GM12864 (cell line): ENCODE data around the gene CLNK.

Source experiments
- DNase-seq: peaks from one replicate; pipeline ENCODE4 v3.0.0-alpha.2; 2011; ENCODE audit warnings: low read depth
- H3K4me3 ChIP-seq: 2 replicates; pipeline ENCODE4 v1.5.1; 2011; ENCODE audit warnings: mild to moderate bottlenecking, low read depth, low read length, control low read depth
- CTCF ChIP-seq: IDR thresholded peaks from 2 replicates; pipeline ENCODE4 v1.5.1; 2011; ENCODE audit warnings: low read depth, mild to moderate bottlenecking, moderate library complexity, low read length, control low read depth, inconsistent platforms; ENCODE audit errors: missing control alignments

Gene CLNK

GRCh38 chr4:10587296-10587695, 97.3 kb downstream of the CLNK start:
- no peak for TF ChIP-seq CTCF
- DNase-seq: no peak
- H3K4me3 ChIP-seq: no peak overlapping the region

GRCh38 chr4:10584042-10584441, 100.5 kb downstream of the CLNK start:
- H3K4me3 ChIP-seq: no peak overlapping the region
- peak; percentile 30 for DNase-seq
- TF ChIP-seq CTCF: no peak

GRCh38 chr4:10582951-10583350, 101.6 kb downstream of the CLNK start:
- no peak for TF ChIP-seq CTCF
- no peak for DNase-seq
- H3K4me3 ChIP-seq: no peak overlapping the region

GRCh38 chr4:10582059-10582686, 102.4 kb downstream of the CLNK start:
- peak; percentile 81 for TF ChIP-seq CTCF

GRCh38 chr4:10581022-10581421, 103.5 kb downstream of the CLNK start:
- TF ChIP-seq CTCF: no peak
- H3K4me3 ChIP-seq: no peak overlapping the region
- no peak for DNase-seq

More at GRCh38 chr4:10582059-10582686, 102.4 kb downstream of the CLNK start:
- no peak for DNase-seq
- H3K4me3 ChIP-seq: no peak overlapping the region

- TF ChIP-seq CTCF: no peak
- no peak overlapping the region for H3K4me3 ChIP-seq
- no peak for DNase-seq
Observed at GRCh38 chr4:10579648-10580047, 104.9 kb downstream of the CLNK start.

GRCh38 chr4:10577508-10578426, 106.8 kb downstream of the CLNK start:
- no peak for TF ChIP-seq CTCF
- peak; percentile 57 for DNase-seq
- H3K4me3 ChIP-seq: no peak overlapping the region
